Left hindlimb (tissue), 1 donor: ENCODE results near the gene SYK.
"Not testable (repeated sequence)": the region's sequence is repeated elsewhere in the genome, so short reads cannot be mapped to it uniquely, and the experiment has no call there.

Experiments used
- DNase-seq: peaks from one replicate; pipeline ENCODE4 v3.0.0-alpha.2; 2018

Gene SYK

DNA sequence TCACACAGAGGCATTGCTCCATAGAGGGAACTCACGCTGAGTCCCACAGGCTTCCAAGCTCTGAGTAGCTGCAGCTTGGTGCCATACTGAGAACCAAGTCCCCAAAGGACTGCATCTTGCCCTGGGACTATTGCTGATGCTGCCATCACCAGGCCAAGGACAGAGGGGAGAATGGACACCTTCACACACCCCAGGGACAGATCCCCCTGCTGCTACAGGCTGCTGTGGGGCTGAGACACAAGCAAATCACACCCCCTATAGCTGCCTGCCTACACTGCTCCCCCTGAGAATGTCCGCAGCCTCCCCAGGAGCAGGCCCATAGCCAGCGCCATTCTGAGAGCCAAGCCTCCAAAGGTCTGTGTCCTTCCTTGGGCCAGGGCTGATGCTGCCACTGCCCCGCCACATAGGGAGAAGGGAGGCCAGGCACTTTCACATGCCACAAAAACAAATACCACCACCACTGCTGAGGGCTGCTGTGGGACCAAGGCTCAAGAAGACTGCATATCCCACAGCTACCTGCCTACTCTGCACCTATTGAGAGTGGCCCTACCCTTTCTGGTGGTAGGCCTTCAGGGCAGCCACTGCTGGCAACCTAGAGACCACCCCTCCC lies 81.5 kb downstream of the SYK start:
- no peak for DNase-seq

DNA sequence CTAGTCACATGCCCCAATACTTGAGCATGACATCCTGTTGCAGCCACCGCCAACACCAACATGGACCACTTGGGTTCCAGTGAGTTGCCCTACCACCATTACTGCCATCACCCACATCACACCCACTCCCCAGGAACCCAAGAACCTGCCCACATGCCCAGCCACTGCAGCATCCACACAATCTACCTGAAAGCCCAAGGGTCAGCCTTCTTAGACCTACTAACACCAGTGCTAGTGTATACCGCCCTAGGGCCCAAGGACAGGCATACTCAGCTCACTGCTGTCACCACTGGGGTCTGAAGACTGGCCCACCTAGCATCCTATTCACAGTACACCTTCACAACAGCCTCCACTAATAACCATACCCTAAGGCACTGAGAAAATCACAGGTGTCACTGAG lies 82.0 kb downstream of the SYK start:
- DNase-seq, result no peak

DNA sequence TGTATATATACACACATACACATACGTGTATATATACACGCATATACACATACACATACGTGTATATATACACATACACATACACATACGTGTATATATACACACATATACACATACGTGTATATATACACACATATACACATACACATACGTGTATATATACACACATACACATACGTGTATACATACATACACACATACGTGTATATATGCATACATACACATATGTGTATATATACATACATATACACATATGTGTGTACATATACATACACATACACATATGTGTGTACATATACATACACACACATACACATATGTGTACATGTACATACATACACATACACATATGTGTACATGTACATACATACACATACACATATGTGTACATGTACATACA lies 82.6 kb downstream of the SYK start:
- DNase-seq, result no peak

DNA sequence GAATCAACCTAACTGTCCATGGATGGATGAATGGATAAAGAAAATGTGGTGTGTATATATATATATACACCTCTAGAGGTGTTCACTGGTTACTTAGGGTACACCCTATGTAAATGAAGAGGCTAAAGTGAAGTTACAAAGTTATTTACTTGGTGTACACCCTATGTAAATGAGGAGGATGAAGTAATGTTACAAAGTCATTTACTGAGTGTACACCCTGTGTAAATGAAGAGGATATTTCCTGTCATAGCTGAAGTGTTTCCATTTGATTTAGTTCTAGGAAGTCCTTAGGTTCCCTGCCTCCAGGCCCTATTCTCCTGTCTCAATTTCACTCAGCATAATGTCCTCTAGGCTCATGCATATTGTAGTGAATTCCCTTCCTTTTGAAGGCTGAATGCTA lies 85.2 kb downstream of the SYK start:
- DNase-seq, result not testable (repeated sequence)

DNA sequence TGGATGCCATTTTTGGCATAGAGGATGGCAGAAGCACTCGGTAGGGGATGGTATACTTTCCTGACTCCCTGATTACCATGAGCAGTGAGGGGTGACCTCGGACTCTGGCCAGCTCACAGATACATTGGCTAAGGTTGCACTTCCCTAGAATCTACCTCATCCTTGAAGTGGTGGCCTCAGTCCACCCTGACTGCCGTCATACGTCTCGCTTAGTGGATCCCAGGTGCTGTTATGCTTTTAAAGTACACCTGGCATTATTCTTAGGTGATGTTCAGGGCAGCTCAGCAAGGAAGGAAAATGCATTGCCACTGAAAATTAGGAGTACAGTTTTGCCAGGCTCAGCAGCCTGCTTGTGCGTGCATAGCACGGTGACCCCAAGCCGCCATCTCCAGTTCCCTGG lies 87.3 kb downstream of the SYK start:
- DNase-seq, result no peak

DNA sequence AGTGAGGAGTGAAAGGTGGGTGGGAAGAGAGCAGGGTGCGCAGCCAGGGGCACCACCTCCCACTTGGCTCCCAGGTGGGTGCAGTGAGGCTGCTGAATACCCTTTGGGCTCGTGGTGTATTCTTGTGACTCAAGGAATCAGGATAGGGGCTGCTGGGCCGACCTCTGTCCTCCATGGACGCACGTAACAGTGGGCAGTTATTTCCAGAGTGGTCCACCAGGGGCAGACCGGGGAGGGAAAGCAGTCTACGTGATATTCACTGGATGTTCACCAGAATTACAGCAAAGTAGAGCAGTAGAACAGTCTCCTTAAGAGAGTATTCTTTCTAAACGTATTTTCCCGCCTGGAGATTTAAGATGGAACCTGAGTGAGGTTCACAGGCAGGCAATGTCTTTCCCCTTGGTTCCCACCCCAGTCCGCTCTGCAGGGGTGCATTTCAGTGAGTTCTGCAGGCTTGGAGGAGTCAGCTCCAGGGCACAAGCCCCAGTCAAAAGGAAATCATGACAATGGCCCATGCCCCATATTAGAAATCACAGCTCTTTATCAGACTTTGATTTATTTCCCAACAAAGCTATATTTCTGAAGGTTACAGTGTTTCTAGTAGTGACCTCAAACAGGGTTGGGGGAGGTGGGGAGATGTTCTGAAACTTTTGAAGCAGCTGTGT lies 88.7 kb downstream of the SYK start:
- DNase-seq, result no peak

DNA sequence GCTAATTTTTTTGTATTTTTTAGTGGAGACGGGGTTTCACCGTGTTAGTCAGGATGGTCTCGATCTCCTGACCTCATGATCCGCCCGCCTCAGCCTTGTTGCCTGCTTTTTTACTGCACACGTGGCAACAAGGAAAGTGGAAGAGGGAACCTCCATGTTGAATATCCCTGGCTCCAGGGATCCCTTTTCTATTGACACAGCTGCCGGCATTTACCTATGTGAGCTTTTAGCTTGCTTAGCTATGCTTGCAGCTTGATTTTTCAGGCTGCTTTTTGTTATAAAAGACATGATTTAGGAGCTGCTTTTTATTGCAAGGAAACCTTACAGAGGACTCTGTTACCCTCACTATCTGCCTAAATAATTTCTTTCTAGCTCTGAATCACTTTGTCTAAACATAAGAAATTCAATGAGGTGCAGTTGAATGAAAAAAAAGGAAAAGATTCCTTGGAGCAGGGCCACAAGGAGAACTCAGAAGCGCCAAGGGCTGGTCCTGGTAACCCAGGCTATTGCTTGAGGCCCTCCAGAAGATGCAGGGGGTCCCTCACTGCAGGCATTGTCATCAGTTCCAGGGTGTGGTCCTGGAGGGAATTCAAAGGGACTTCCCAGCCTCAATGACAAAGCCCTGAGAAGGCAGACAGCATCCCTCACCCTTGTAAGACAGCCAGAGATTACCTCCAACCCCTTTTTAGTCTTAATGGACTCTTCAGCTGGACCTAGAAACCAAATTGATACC lies 89.9 kb downstream of the SYK start:
- DNase-seq, result no peak

DNA sequence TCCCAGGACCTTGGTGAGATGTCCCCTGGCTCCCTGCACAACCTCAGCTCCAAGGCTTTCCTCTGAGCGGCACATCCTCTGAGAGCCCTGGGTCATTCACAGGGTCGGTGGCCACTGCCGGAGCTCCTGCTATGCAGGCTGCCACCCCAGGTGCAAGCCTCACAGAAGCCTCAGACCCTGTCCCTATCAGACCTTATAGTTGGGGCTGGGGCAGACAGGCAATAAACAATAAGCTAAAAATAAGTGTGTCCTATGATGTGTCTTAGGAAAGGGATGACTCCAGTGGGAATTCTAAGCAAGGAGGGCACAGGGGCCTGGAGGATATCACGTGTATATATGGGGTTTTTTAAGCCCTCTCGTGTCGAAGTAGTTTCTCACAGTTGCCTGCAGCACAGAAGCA lies 91.3 kb downstream of the SYK start:
- DNase-seq, result no peak

DNA sequence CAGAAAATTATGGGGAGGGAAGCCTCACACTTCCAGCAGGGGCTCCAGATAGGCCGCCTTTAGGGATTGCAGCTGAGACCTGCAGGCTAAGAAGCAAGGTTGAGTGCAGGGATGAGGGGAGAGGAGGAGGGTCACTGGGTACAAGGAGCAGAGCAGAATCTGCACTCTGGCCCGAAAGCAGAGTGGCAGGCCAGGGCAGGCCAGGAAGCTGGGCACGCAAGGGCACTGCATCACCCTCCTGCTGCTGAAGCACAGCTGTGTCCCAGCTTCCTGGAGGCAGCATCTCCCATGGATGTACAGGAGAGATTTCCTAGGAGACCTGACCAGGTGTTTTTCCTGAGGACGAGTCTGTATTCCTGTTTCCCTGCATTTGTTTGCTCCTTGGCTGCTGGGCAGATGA lies 92.1 kb downstream of the SYK start:
- DNase-seq, result no peak

DNA sequence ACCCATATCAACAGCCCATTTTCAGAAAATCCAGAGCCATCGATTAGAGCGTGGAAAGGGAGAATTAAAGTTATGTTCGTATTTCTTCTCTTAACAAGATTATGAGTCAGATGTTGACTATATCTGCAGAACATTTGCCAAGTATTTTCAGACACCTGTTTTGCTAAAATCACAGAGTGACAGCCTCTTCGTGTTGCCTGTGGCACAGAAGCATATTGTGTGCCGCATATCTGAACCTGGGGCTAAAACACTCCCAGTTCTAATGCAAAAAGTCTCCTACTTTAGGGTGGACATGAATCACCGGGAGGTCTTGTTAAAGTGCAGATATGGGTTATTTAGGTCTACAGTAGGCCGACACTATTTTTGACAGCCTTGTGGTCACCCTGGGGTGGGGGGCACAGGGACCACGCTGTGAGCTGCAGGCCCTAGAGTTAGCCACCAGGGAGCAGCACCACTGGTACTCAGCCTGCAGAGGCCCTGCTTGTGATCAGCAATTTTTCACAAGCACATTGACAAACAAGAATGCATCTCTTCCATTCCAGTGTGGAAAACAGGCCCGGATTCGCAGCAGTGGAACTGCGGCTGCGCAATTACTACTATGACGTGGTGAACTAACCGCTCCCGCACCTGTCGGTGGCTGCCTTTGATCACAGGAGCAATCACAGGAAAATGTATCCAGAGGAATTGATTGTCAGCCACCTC lies 93.5 kb downstream of the SYK start:
- DNase-seq, result no peak

DNA sequence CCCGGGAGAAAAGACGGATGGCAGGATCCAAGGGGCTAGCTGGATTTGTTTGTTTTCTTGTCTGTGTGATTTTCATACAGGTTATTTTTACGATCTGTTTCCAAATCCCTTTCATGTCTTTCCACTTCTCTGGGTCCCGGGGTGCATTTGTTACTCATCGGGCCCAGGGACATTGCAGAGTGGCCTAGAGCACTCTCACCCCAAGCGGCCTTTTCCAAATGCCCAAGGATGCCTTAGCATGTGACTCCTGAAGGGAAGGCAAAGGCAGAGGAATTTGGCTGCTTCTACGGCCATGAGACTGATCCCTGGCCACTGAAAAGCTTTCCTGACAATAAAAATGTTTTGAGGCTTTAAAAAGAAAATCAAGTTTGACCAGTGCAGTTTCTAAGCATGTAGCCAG lies 94.2 kb downstream of the SYK start:
- DNase-seq, result no peak

DNA sequence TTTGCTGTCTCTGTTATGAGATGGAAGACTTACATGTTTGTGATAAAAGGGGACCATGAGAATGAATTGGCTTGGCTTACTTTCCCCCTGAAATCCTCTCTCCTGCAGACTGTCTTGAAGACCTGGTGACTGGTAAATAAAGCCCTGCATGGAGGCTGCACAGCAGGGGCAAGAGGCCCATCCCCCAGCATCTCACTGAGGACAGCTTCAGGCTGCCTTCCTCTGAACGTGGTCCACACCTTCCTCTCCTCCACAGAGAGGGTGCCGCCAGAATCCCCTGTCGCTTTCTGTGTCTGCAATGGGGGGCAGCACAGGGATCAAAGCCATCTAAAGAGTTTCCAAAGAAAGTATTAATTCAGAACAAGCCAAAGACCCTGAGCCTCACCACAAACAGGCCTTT lies 94.6 kb downstream of the SYK start:
- no peak for DNase-seq

DNA sequence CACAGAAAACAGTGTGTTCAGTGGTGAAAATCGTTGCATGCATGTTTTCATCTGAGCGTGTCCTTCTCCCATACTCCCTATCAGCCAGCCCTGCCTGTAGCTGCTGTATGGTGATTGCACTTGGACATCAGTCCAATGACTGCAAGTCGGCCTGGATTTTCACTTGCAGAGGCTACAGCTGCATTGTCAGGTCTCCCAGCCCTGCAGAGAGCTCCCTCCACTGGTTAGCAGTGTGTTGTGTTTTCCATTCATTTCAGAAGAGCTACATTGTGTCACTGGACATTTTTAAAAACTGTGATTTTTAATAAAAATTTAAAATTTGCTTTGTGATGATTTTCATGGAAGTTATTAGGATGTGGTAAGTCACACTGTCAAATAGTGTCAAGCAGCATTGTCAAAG lies 96.6 kb downstream of the SYK start:
- DNase-seq, result no peak

DNA sequence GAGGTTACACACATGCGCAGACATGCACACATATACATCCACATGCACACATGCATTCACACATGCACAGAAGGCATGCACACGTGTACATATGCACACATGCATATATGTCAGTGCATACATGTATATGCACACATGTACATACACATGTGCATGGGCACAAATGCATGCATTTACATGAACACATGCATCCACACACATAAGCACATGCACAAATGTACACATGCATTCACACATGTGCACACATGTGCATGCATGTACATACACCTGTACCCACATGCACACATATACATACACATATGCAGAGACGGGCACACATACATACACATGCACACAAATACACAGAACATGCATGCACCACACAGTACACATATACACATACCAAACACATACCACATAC lies 97.7 kb downstream of the SYK start:
- DNase-seq, result no peak

DNA sequence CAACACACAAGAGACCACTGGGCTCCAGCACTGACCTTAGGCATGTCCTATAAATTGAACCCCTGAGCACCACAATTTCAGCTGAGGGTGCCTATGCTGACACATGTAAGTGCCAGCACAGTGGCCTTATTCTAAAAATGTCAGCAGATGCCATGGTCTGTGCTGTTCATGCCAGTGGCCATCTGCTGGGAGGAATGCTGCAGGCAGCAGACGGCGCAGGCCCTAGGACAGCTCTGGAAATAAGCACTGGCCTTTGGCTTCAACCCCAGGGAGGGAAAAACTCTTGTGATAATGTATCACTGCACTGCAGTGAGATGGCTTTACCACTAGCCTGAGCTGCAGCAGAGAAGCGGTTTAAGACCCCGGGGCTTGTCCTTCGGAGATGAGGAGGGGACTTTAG lies 98.5 kb downstream of the SYK start:
- no peak for DNase-seq

DNA sequence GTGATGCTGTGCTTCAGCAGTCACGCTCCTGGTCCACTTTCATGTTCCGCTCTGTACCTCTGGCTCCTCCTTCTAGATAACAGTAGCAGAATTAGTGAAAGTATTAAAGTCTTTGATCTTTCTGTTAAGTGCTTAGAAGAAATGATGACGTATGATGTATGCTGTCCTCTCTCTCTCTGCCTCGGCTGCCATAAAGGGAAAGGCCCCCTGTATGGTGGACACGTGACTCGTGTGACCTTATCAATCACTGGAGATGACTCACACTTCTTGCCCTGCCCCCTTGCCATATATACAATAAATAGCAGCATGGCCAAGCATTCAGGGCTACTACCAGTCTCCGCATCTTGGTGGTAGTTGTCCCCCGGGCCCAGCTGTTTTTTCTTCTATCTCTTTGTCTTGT lies 100.3 kb downstream of the SYK start:
- DNase-seq, result no peak

DNA sequence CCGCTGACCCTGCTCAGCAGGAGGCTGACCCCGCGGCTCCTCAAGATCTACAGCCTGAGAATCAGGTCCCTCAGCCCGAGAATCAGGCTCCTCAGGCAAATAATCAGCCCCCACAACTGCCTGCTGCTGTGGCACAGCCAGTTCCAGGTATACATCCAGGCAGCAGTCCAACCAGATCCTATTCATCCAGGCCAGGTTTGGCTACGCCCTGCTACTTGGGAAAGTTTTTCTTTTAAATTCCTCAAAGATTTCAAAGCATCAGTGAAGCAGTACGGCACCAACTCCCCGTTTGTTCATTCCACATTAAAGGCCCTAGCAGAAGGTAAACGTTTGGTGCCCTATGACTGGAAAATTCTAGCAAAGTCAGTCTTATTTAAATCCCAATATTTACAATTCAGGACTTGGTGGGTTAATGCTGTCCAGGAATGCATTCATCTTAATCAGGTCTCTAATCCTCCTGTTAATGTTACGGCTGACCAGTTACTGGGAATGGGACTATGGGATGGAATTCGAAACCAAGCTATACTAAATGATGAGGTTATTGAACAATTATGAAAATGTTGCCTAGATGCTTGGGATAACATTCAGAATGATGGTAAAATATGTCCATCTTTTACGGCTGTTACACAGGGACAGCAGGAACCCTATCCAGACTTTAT lies 102.3 kb downstream of the SYK start:
- no peak for DNase-seq

DNA sequence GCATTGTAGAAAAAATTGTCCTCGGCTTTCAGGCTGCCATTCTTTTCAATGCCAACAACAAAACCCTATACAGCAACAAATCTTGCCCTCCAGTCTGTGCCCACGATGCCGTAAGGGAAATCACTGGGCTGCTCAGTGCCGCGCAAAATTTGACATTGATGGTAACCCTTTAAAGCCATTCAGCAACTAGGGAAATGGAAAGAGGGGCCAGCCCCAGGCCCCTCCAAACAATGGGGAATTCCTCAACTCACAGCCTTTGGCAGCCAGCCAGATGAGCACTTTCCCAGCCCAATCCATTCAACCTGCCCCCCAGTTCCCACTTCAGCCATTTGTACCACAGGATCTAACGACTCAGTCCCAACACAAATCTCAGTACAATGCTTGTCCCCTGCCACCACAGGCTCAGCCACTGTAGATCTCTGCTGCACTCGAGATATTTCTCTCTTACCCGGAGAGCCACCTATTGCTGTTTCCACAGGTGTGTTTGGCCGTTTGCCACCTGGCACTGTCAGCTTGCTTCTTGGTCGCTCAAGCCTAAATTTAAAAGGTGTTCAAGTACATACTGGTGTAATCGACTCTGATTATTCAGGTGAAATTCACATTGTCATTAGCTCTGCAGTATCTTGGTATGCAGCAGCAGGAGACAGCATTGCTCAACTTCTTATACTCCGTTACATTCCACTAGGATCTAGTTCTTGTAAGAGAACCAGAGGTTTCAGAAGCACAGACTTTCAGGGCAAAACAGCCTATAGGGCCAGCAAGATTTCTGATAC lies 103.3 kb downstream of the SYK start:
- DNase-seq, result no peak

DNA sequence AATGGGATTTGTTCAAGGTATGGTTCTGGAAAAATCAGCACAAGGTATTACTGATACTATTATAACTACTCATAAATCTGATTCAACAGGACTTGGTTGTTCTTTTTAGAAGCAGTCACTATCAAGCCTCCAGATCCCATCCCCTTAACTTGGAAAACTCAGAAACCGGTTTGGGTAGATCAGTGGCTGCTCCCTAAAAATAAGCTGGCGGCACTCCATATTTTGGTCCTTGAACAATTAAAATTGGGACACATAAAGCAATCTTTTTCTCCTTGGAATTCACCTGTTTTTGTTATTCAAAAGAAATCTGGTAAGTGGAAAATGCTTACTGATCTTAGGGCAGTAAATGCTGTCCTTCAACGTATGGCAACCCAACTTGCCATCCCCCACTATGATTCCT lies 104.2 kb downstream of the SYK start:
- no peak for DNase-seq

DNA sequence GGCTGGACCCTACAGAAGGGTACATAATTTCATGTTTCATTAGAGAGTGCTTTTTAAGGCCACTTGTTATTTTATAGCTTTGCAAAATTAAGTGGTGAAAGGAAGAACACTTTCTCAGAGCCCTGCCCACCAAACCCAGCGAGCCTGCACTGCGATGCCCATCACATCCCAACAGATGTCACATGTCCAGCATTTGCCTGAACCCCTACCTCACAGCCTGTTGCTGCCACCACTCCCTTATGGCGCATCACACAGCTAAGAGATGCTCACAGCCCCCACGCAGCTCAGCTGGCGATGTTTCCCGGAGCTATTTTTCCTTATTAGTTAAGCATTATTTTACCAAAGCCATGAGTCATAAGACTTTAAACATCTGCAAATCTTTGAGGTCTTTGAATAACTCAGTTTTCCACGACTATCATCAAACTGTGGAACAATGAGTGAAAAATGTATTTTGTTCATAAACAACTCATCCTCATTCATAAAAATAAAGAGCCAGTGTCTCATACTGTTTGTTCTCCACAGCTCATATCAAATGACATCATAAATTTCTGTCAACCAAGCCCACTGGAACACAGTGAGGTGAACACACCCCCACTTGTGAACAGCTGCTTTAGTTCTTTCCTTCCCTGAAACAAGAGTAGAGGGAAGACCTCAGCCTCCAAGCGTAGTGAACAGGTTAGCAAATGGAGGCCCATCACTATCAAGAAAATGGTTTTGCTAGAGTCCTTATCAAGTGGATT lies 104.9 kb downstream of the SYK start:
- no peak for DNase-seq

DNA sequence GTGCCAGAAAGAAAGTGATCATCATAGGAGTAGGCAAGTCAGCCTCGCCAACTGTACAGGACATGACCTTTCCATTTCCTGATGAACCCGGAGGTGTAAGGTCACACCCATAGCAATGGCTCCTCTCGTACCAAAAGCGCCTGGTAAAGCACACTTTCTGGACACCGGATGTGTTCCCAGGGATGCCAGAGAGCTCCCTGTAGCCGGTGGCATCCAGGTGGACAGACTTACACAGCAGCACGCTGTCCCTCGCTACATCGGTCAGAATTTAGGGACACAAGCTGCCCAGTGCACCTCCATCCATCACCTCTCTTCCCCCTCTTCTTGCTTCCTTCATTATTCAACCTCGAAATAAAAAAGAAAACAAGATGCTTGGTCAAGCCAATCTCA lies 105.4 kb downstream of the SYK start:
- no peak for DNase-seq

DNA sequence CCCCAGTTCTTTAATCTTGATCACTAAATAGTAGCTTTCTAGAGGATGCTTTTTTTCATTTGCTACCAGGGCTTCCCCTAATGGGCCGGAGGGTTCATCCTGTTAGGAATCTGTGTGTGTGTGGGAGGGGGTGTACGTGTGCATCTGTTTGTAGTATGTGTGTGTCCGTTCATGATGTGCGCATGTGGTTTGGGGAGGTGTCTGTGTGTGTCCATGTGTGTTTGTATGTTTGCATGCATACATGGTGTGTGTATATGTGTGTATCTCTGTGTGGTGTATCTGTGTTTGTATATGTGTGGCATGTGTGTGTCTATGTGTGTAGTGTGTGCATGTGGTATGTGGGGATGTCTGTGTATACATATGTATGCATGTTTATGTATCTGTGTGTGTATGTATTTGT lies 106.2 kb downstream of the SYK start:
- DNase-seq, result no peak
